K562 (cell line): Measurements from ENCODE around the gene MANF. TPM values are rescaled to one million over a fixed set of nuclear protein-coding genes. Genes with fewer than 3 reads are reported as not detected.

Experiments used
- ATAC-seq: fragments of 200-7000 bp; cut with Tn5 transposase; 3 replicates; pipeline ENCODE4 v1.9.1; 2020; ENCODE audit warnings: moderate library complexity
- BruUV-seq: library from RNA; stranded (reverse); fragments of 400-500 nt; replicated peaks from 2 replicates; lab custom pipeline; 2021; lab: Mats Ljungman, UMichigan
- CTCF ChIA-PET: fragments of 300-600 bp; formaldehyde crosslinking; extraction: SDS; loops from one replicate; lab custom pipeline; 2021; ENCODE audit warnings: low intra/inter-chr PET ratio; lab: Yijun Ruan, JAX
- POLR2A ChIA-PET: fragments of 300-600, 350-650 bp; sonication (Branson Sonifier 250); formaldehyde crosslinking; extraction: SDS; loops from one replicate; lab custom pipeline; 2021; ENCODE audit warnings: antibody characterized with exemption, inconsistent platforms; lab: Yijun Ruan, JAX
- DNase-seq, 4 experiments: peaks; one replicate each; pipeline versions ENCODE4 v3.0.0 to v3.0.0-alpha.2; 2011 to 2018; ENCODE audit warnings: low spot score in 3 of 4, mixed read lengths in 3 of 4; ENCODE audit errors: extremely low read depth in 1 of 4
- FAIRE-seq: peaks from 2 replicates; lab custom pipeline; 2011; peaks lifted over from hg19 to GRCh38; lab: Jason Lieb, UNC
- H2AFZ ChIP-seq: 2 replicates; pipeline ENCODE4 v1.6.0; 2011; ENCODE audit warnings: low read depth, low read length, control low read depth, inconsistent platforms
- H3K27ac ChIP-seq: fragments of 200-600 bp; 3 replicates; pipeline ENCODE4 v1.8.0; 2011; ENCODE audit warnings: low read depth, mild to moderate bottlenecking, control low read depth, inconsistent platforms, low read length, moderate library complexity, mixed read lengths; ENCODE audit errors: extremely low read depth
- H3K27me3 ChIP-seq, 2 experiments: fragments of 300-600 bp in 1 of 2; 2 replicates in 1 of 2; 3 replicates in 1 of 2; pipeline versions ENCODE4 v1.6.0 to v1.8.0; 2011; ENCODE audit warnings: inconsistent platforms in 2 of 2, low read length in 2 of 2, mild to moderate bottlenecking in 1 of 2, mixed read lengths in 1 of 2, moderate library complexity in 1 of 2; ENCODE audit not compliant: control insufficient read depth in 2 of 2, insufficient read depth in 2 of 2
- H3K36me3 ChIP-seq: fragments of 300-600 bp; 3 replicates; pipeline ENCODE4 v1.8.0; 2011; ENCODE audit warnings: mild to moderate bottlenecking, low read length, inconsistent platforms; ENCODE audit not compliant: control insufficient read depth, insufficient read depth
- H3K4me1 ChIP-seq, 2 experiments: fragments of 200-600 bp in 1 of 2; replicated peaks in 1 of 2; 2 replicates in 1 of 2; 3 replicates in 1 of 2; pipeline versions ENCODE4 v1.5.1 to v1.8.0; 2011; ENCODE audit warnings: inconsistent platforms in 2 of 2, low read length in 2 of 2, mild to moderate bottlenecking in 1 of 2, mixed read lengths in 1 of 2, moderate library complexity in 1 of 2; ENCODE audit not compliant: control insufficient read depth in 2 of 2, insufficient read depth in 2 of 2
- H3K4me2 ChIP-seq: 2 replicates; pipeline ENCODE4 v1.6.1; 2011; ENCODE audit warnings: low read length, control low read depth, inconsistent platforms, mixed read lengths; ENCODE audit not compliant: insufficient read depth
- H3K4me3 ChIP-seq: fragments of 200-600 bp; sonication (generic), shearing (Covaris generic); 2 replicates; pipeline ENCODE4 v1.5.1; 2016; ENCODE audit warnings: control low read depth, inconsistent platforms
- H3K79me2 ChIP-seq: fragments of 200-600 bp; 3 replicates; pipeline ENCODE4 v1.8.0; 2011; ENCODE audit warnings: low read length, inconsistent platforms; ENCODE audit not compliant: control insufficient read depth, insufficient read depth
- H3K9ac ChIP-seq, 2 experiments: 2 replicates each; pipeline versions ENCODE4 v1.6.0 to v1.6.1; 2011; ENCODE audit warnings: low read depth in 2 of 2, low read length in 2 of 2, control low read depth in 1 of 2, inconsistent platforms in 1 of 2, mild to moderate bottlenecking in 1 of 2, mixed read lengths in 1 of 2; ENCODE audit not compliant: insufficient read depth in 1 of 2
- H3K9me1 ChIP-seq: one replicate; pipeline ENCODE4 v1.6.0; 2011; ENCODE audit warnings: inconsistent platforms, mild to moderate bottlenecking, low read length, moderate library complexity; ENCODE audit not compliant: control insufficient read depth, insufficient read depth
- H3K9me3 ChIP-seq: replicated peaks from 2 replicates; pipeline ENCODE4 v1.5.1; 2011; ENCODE audit warnings: low read depth, low read length, inconsistent platforms; ENCODE audit not compliant: control insufficient read depth, insufficient read depth
- H4K20me1 ChIP-seq: replicated peaks from 2 replicates; pipeline ENCODE4 v1.6.1; 2011; ENCODE audit warnings: low read length, inconsistent platforms, mixed read lengths; ENCODE audit not compliant: control insufficient read depth, insufficient read depth
- CTCF ChIP-seq, 3 experiments: IDR thresholded peaks in 2 of 3; conservative IDR thresholded peaks in 1 of 3; 2 replicates each; pipeline ENCODE4 v1.5.1; 2011 to 2012; ENCODE audit warnings: low read length in 3 of 3, mild to moderate bottlenecking in 3 of 3, control low read depth in 2 of 3, improper control_type of control experiment in 1 of 3, inconsistent platforms in 1 of 3, low read depth in 1 of 3, mixed read lengths in 1 of 3, moderate library complexity in 1 of 3; ENCODE audit not compliant: insufficient read depth in 2 of 3
- HNRNPK ChIP-seq: fragments of 200-400 bp; formaldehyde crosslinking; IDR thresholded peaks from one replicate; pipeline ENCODE4 v1.6.1; 2018; ENCODE audit warnings: mild to moderate bottlenecking, low read depth, low read length; ENCODE audit not compliant: poor library complexity, severe bottlenecking
- ILK ChIP-seq: fragments of 450-650 bp; IDR thresholded peaks from 2 replicates; pipeline ENCODE4 v1.6.1; 2016; ENCODE audit warnings: missing genetic modification characterization, low read depth, mild to moderate bottlenecking, missing compliant biosample characterization, moderate library complexity, borderline replicate concordance
- POLR2G ChIP-seq: fragments of 200-400 bp; formaldehyde crosslinking; IDR thresholded peaks from 2 replicates; pipeline ENCODE4 v1.6.1; 2017; ENCODE audit warnings: low read depth, mild to moderate bottlenecking, antibody characterized with exemption, low read length, moderate library complexity
- RBFOX2 ChIP-seq: fragments of 200-400 bp; formaldehyde crosslinking; IDR thresholded peaks from 2 replicates; pipeline ENCODE4 v1.6.1; 2017; ENCODE audit warnings: low read depth, mild to moderate bottlenecking, low read length, moderate library complexity
- TSC22D4 ChIP-seq: fragments of 450-650 bp; IDR thresholded peaks from 2 replicates; pipeline ENCODE4 v1.6.1; 2016; ENCODE audit warnings: missing genetic modification characterization, missing biosample characterization, control low read depth
- ZBTB5 ChIP-seq: fragments of 450-650 bp; IDR thresholded peaks from 2 replicates; pipeline ENCODE4 v1.6.1; 2017; ENCODE audit warnings: antibody characterized with exemption
- WGBS: fragments of 100-300 bp; shearing (Covaris generic); methylation state at CpG from one replicate; pipeline ENCODE4 v1.1.6; 2016; ENCODE audit warnings: low coverage, mixed read lengths; ENCODE audit not compliant: insufficient coverage; ENCODE audit errors: missing lambda C conversion rate; 5-methylcytosine and 5-hydroxymethylcytosine counted together
- in situ Hi-C: fragments of 300-500 bp; cut with MboI; formaldehyde crosslinking; loops from 4 replicates; pipeline ENCODE4 v1.15.0; 2018; ENCODE audit warnings: inconsistent platforms, mixed read lengths
- intact Hi-C: fragments of 100-400 bp; cut with micrococcal nuclease; formaldehyde crosslinking; loops from 2 replicates; pipeline ENCODE4 v1.14.2; 2022
- polyA plus RNA-seq, 8 experiments: library from polyadenylated mRNA; depleted of rRNA in 4 of 8; stranded (reverse) in 5 of 8; unstranded in 3 of 8; fragments of >200 nt; fragmentation: Nextera tagmentation in 2 of 8; fragmentation: Illumina TruSeq in 1 of 8; extraction: Ambion mirVana in 2 of 8; extraction: Trizol in 1 of 8; gene quantifications; 2 replicates each; pipeline versions ENCODE4 v1.2.1 to v1.2.3, GENCODE V29; 2011 to 2014; ENCODE audit warnings: inconsistent platforms in 1 of 8, missing spikeins in 1 of 8
- total RNA-seq, 7 experiments: library from RNA; depleted of rRNA in 6 of 7; stranded (reverse); fragments of >200 nt in 6 of 7; fragmentation: Illumina TruSeq in 2 of 7; extraction: Trizol in 2 of 7; gene quantifications; 2 replicates each; pipeline versions ENCODE4 v1.2.1 to v1.2.3, GENCODE V29; 2011 to 2021; ENCODE audit warnings: low replicate concordance in 1 of 7

Gene MANF
- total and polyA plus RNA-seq, 9 of the 15 experiments (the other 6 are each of a cell fraction or from before 2014, with no cell fraction given) = 6.5 to 52.7 (median 42.3) TPM

GRCh38 chr3:51393134-51393495 lies 8.0 kb downstream of the MANF start:
- Histone ChIP-seq H3K4me3 (no peak overlapping the region), H3K79me2 (peaks cover 44% of the 10 kb centered on the region), H3K9me3 (no peaks in the 10 kb centered on the region), H3K27ac (no peak overlapping the region), H3K9ac (peak overlapping the region in 1 of 2 experiments; percentile 61; a peak in 2 of 4 replicates), H4K20me1 (peaks cover 26% of the 10 kb centered on the region; the same call in 1 of the 2 replicates), H3K36me3 (peaks cover 78% of the 10 kb centered on the region; the same call in 2 of the 3 replicates), H2AFZ (no peak overlapping the region), H3K4me2 (no peak overlapping the region), H3K4me1 (peaks cover 14 to 34% of the 10 kb centered on the region in 2 experiments; a peak in 4 of 5 replicates), H3K27me3 (no peaks in the 10 kb centered on the region), H3K9me1 (peaks cover 11% of the 10 kb centered on the region)
- no peak for DNase-seq
- TSS peak; percentile 34 for BruUV-seq
- in situ Hi-C loops = no loop called here
- CTCF ChIA-PET = no interaction called here
- FAIRE-seq = no peak
- no peak for ATAC-seq
- intact Hi-C loops = no loop called here
- 97% methylated on average over 5 of the region's 17 CpGs for WGBS
- no peak for TF ChIP-seq HNRNPK
- TF ChIP-seq TSC22D4 (tag) = no peak
- no peak for TF ChIP-seq ILK (tag)
- TF ChIP-seq POLR2G = peak; percentile 38; the same call in 1 of the 2 replicates
- no peak for TF ChIP-seq ZBTB5
- TF ChIP-seq CTCF (IDR thresholded peaks at IDR 0.05 in 2 of 3, conservative IDR thresholded peaks at IDR 0.05 in 1 of 3; ENCODE audit: insufficient read depth in 2 of 3, low read depth in 1 of 3, low read length in 3 of 3) = no peak
- TF ChIP-seq RBFOX2 = peak; percentile 12
- POLR2A ChIA-PET = interaction anchor here (0.6 to 1.0 kb wide), 4 partner anchors 8 to 14 kb away, joined by 3 to 5 read pairs (median 4); partner anchors contain the start of gene MANF
